Cerebellar nuclear complex (tissue), 1 donor: ENCODE data around the gene RNF126.
"Not testable (repeated sequence)": the region's sequence is repeated elsewhere in the genome, so short reads cannot be mapped to it uniquely, and the experiment has no call there.

ENCODE experiments used
- DNase-seq, 2 experiments: peaks; one replicate each; lab custom pipeline; 2025; lab: John Stamatoyannopoulos, UW

The RNF126 gene

DNA sequence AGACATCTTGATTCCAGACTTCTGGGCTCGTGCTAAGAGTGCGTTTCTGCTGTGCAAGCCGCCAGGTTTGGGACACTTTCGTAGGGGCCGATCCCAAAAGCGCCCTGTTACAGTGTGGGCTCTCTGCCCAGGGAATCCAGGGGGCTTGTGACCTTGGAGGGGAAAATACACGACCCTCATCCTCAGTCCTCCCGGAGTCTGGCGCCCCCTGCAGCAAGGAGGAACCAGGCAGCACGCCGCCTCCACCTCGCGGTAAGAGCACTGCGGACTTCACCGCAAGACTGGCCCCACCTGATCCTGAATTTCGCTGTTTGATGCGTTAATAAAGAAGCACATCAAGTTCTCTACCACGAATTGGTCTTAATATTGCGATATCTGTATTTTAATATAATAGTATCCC, 34.8 kb downstream of the RNF126 start:
- DNase-seq = no peak

GRCh38 chr19:626566-626965, 36.4 kb downstream of the RNF126 start:
- DNase-seq = not testable (repeated sequence)

DNA sequence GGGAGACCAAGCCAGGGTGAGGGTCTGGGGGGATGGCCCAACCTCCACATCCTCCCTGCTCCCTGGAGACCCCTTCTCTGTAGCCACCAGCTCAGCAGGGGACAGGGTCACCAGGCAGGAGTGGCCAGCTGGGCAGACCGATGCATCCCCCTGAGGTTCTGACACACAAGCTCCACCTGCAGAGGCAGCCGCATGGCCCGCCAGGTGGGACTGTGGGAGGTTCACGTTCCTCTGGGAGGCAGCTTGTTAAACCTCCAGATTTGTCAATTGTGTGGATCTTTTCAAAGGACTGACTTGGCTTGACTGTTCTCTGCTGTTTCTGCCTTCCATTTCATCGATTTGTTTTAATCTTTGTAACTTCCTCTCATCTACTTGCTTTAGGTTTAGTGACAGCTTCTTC, 37.8 kb downstream of the RNF126 start:
- DNase-seq = no peak

- no peak for DNase-seq
These were observed 38.4 kb downstream of the RNF126 start for GRCh38 chr19:624433-625109.

GRCh38 chr19:623974-624373, 39.0 kb downstream of the RNF126 start:
- no peak for DNase-seq

- no peak for DNase-seq
These were observed 39.7 kb downstream of the RNF126 start for GRCh38 chr19:623175-623916.

DNA sequence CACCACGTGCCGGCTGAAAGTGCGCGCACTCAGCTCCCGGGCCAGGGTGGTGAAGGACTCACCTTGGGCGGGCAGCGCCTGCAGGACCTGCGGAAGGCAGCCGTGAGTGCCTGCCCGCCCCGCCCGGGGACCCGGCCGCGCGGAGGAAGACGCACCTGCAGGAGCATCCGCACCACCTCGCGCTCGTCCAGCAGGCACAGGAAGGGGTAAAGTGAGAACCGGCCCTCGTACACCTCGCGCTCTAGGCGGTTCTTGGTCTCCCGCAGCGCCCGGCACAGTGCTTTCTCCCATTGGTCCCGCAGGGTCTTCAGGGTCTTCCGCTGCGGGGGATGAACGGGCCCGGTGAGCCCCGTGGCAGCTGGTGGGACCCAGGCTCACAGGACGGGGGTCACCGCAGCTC, 40.3 kb downstream of the RNF126 start:
- DNase-seq = no peak

GRCh38 chr19:621819-622218, 41.2 kb downstream of the RNF126 start:
- DNase-seq = no peak

DNA sequence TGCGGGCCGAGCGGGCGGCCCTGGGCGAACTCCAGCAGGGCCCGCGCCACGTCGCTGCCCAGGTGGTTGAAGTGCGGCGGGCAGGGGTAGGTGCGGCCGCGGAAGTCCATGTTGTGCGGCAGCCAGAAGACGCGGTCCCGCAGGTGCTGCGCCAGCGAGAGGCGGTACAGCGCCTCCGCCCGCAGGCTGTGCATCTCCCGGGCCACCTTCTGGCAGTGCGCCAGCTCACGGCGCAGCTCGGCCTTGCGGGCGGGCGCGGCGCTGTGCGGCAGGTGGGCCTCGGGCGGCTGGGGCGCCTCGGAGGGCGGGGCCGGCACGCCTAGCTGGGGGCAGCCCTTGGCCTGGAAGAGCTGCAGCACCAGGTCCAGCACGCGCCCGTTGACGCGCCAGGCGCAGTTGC, 41.8 kb downstream of the RNF126 start:
- DNase-seq = not testable (repeated sequence)

DNA sequence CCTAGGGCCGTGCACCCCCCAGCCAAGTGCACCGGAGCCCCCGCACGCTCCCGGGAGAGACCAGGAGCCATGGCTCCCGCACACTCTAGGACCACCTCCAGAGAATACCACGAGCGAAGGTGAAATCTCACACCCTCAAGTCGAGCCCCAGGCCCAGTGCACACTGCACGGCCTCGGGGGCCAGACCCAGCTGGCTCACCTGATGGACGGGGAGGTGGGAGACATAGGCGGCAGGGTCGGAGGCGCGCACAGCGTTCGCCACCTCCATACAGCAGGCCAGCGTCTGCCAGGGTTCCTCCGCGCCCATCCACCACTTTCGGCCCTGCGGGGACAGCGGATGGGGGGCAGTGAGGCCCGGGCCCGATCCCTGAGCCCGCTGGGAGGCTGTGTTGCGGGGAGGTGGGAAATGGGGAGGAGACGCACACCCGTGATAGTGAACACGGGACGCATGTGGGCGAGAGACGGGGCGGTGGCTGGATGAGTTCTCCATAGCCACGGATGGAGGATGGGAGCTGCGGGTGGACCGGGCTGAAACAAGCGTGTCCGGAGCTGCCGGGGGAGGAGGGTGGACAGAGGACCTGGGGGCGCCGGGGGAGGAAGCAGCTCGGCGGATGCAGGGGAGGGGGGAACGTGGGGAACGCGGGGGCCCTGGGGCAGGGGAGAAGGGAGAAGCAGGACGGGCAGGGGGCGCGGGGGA, 42.7 kb downstream of the RNF126 start:
- DNase-seq = no peak

GRCh38 chr19:619286-620002, 43.6 kb downstream of the RNF126 start:
- no peak for DNase-seq

GRCh38 chr19:618674-619285, 44.2 kb downstream of the RNF126 start:
- no peak for DNase-seq

DNA sequence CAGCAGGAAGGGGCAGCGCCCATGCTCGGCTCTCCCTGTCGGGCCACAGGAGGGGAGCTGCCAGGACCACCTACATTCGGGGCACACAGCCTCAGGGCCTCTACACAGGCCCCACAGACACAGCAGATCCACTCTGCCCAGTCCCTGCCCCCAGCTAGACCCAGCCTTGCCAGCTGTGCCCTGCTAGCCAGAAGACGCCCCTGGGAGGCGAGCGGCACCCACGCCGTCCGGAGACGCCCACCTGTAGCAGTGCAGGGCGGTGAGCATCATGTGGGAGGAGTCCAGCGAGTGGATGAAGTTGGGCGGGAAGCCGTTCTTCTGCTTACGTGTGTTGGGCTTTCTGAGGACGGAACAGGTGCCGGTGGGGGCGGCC, 44.8 kb downstream of the RNF126 start:
- no peak for DNase-seq

- DNase-seq = no peak
These were observed 45.3 kb downstream of the RNF126 start for GRCh38 chr19:617551-618246.

GRCh38 chr19:616747-617526, 46.1 kb downstream of the RNF126 start:
- no peak for DNase-seq

GRCh38 chr19:616062-616700, 46.8 kb downstream of the RNF126 start:
- no peak for DNase-seq

DNA sequence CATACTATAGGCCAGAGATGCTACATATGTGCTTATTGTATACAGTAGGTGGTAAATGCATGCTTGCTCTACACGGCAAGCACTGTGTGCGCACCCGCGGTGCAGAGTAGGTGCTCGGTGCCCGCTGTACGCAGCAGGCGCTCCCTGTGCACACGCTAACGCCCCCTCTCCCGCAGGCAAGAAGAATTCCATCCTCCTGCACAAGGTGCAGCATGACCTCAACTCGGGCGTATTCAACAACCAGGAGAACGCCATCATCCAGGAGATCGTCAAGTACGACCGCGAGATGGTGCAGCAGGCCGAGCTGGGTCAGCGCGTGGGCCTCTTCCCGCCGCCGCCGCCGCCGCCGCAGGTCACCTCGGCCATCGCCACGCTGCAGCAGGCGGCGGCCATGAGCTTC, 47.4 kb downstream of the RNF126 start:
- DNase-seq = no peak

- DNase-seq = no peak
These were observed 49.1 kb downstream of the RNF126 start for GRCh38 chr19:613732-614567.

- no peak for DNase-seq
These were observed 50.1 kb downstream of the RNF126 start for GRCh38 chr19:612941-613340.
